ENCODE measurements around the gene TBX20.
"Not testable (repeated sequence)": the region's sequence is repeated elsewhere in the genome, so short reads cannot be mapped to it uniquely, and the experiment has no call there.

The TBX20 gene

GRCh38 chr7:35222445-35222844 lies 31.5 kb downstream of the TBX20 start:
- DNase-seq: not testable (repeated sequence)

GRCh38 chr7:35220176-35220575 lies 33.7 kb downstream of the TBX20 start:
- DNase-seq: not testable (repeated sequence)

GRCh38 chr7:35216033-35216432 lies 37.9 kb downstream of the TBX20 start:
- DNase-seq: not testable (repeated sequence)

GRCh38 chr7:35215063-35215462 lies 38.8 kb downstream of the TBX20 start:
- DNase-seq: not testable (repeated sequence)

GRCh38 chr7:35206924-35207323 lies 47.0 kb downstream of the TBX20 start:
- not testable (repeated sequence) for DNase-seq

- DNase-seq: not testable (repeated sequence)
Measured at GRCh38 chr7:35204850-35205249, 49.0 kb downstream of the TBX20 start.

GRCh38 chr7:35204031-35204430 lies 49.9 kb downstream of the TBX20 start:
- DNase-seq: not testable (repeated sequence)

GRCh38 chr7:35202353-35202752 lies 51.5 kb downstream of the TBX20 start:
- not testable (repeated sequence) for DNase-seq

- DNase-seq: not testable (repeated sequence)
Measured at GRCh38 chr7:35200170-35200569, 53.7 kb downstream of the TBX20 start.

- DNase-seq: not testable (repeated sequence)
Measured at GRCh38 chr7:35198370-35199140, 55.3 kb downstream of the TBX20 start.

GRCh38 chr7:35191571-35191970 lies 62.3 kb downstream of the TBX20 start:
- not testable (repeated sequence) for DNase-seq

- DNase-seq: not testable (repeated sequence)
Measured at GRCh38 chr7:35190146-35190773, 63.6 kb downstream of the TBX20 start.

GRCh38 chr7:35186751-35187150 lies 67.1 kb downstream of the TBX20 start:
- peak in 29 of 58 donors; percentile 2 to 61 (median 16) for DNase-seq

GRCh38 chr7:35185908-35186731 lies 67.8 kb downstream of the TBX20 start:
- DNase-seq: peak in 57 of 58 donors; percentile 1 to 91 (median 54)

- DNase-seq: not testable (repeated sequence)
Measured at GRCh38 chr7:35185578-35185907, 68.4 kb downstream of the TBX20 start.

GRCh38 chr7:35184961-35185360 lies 68.9 kb downstream of the TBX20 start:
- not testable (repeated sequence) for DNase-seq

- not testable (repeated sequence) for DNase-seq
Measured at GRCh38 chr7:35183873-35184503, 69.9 kb downstream of the TBX20 start.

GRCh38 chr7:35180665-35181064 lies 73.2 kb downstream of the TBX20 start:
- DNase-seq: not testable (repeated sequence)

- DNase-seq: not testable (repeated sequence)
Measured at GRCh38 chr7:35173176-35173575, 80.7 kb downstream of the TBX20 start.

GRCh38 chr7:35172131-35172530 lies 81.8 kb downstream of the TBX20 start:
- DNase-seq: not testable (repeated sequence)

- DNase-seq: not testable (repeated sequence)
Measured at GRCh38 chr7:35167658-35168057, 86.2 kb downstream of the TBX20 start.
